Retinal pigment epithelial cell (primary cell): Measurements from ENCODE around the gene BLMH.
A peak's percentile ranks its signal among the peaks of the same experiment; 100 is the strongest.

Experiments used
- DNase-seq: peaks from one replicate; pipeline ENCODE4 v3.0.0-alpha.2; 2010; ENCODE audit warnings: low read depth
- H3K4me3 ChIP-seq: 2 replicates; pipeline ENCODE4 v1.5.1; 2011; ENCODE audit warnings: mild to moderate bottlenecking, low read length, control low read depth, moderate library complexity
- TF ChIP-seq, protein P1 (sequence below): conservative IDR thresholded peaks from 2 replicates; pipeline ENCODE4 v1.5.1; 2011; ENCODE audit warnings: low read depth, low read length, control low read depth, inconsistent platforms

Gene BLMH

GRCh38 chr17:30309591-30309990, 17.8 kb upstream of the BLMH start:
- H3K4me3 ChIP-seq, result no peak overlapping the region
- no peak for DNase-seq
- TF ChIP-seq, protein P1, sequence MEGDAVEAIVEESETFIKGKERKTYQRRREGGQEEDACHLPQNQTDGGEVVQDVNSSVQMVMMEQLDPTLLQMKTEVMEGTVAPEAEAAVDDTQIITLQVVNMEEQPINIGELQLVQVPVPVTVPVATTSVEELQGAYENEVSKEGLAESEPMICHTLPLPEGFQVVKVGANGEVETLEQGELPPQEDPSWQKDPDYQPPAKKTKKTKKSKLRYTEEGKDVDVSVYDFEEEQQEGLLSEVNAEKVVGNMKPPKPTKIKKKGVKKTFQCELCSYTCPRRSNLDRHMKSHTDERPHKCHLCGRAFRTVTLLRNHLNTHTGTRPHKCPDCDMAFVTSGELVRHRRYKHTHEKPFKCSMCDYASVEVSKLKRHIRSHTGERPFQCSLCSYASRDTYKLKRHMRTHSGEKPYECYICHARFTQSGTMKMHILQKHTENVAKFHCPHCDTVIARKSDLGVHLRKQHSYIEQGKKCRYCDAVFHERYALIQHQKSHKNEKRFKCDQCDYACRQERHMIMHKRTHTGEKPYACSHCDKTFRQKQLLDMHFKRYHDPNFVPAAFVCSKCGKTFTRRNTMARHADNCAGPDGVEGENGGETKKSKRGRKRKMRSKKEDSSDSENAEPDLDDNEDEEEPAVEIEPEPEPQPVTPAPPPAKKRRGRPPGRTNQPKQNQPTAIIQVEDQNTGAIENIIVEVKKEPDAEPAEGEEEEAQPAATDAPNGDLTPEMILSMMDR, result no peak

- TF ChIP-seq, protein P1, result no peak
- H3K4me3 ChIP-seq, result no peak overlapping the region
- DNase-seq, result no peak
These were observed 16.7 kb upstream of the BLMH start for GRCh38 chr17:30308406-30308805.

DNA sequence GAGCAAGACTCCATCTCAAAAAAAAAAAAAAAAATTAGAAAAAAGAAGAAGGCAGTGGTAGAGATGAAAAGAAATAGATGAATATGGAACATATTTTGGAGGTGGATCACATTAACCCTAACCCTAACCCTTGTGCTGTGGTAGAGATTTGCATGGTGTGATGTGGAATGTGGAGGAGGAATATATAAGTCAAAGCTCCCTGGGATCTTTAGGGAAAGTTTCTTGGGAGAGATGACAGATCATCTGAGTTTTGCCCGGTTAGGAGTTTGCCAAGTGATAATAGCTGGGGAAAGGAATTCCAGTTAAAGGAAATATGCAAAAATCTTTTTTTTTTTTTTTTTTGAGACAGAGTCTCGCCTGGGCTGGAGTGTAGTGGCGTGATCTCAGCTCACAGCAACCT, 13.0 kb upstream of the BLMH start:
- H3K4me3 ChIP-seq, result no peak overlapping the region
- TF ChIP-seq, protein P1, result no peak
- DNase-seq, result no peak

- DNase-seq, result no peak
- TF ChIP-seq, protein P1, result no peak
- H3K4me3 ChIP-seq, result no peak overlapping the region
These were observed 10.5 kb upstream of the BLMH start for GRCh38 chr17:30302241-30302640.

GRCh38 chr17:30300818-30301217, 9.1 kb upstream of the BLMH start:
- DNase-seq, result no peak
- no peak overlapping the region for H3K4me3 ChIP-seq
- TF ChIP-seq, protein P1, result no peak

DNA sequence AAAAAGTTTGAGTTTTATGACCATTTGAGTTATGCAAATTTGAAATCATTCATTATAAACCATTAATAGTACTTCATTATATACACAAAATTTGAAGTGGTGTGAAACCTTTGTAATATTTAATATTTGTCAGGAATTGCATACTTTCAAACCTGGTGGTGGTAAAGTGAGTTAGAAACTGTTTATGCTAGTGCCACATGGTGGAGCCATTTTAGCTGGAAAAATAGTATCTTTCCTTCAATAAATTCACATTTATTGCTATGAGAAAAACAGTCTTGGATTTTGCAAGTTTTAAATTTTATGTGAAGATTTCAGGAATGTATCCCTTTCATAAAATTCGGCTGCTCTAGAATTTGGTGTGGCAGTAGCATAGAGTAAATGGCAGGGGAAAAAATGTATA, 7.3 kb upstream of the BLMH start:
- TF ChIP-seq, protein P1, result peak; percentile 38
- no peak for DNase-seq
- H3K4me3 ChIP-seq, result no peak overlapping the region

DNA sequence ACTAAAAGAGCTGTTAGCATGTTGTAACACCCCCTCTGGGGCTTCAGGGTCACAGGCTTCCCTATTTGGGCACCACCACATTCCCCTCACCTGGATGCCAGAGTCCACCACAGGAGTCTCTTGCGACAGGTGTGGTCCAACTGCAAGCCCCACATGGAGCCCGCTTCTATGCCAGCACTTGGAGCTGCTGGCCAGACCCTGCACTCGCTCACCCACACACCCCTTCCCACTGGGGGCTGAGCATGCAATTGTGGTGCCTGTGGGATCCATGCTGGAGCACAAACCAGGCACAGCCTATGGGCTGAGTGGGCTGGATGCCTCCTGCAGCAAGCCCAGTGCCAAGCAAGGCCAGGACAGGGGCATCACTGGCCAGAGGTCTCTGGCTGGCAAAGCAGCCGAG, 6.0 kb upstream of the BLMH start:
- no peak for DNase-seq
- TF ChIP-seq, protein P1, result no peak
- no peak overlapping the region for H3K4me3 ChIP-seq
